ENCODE data around the gene RGCC.

RGCC gene

DNA sequence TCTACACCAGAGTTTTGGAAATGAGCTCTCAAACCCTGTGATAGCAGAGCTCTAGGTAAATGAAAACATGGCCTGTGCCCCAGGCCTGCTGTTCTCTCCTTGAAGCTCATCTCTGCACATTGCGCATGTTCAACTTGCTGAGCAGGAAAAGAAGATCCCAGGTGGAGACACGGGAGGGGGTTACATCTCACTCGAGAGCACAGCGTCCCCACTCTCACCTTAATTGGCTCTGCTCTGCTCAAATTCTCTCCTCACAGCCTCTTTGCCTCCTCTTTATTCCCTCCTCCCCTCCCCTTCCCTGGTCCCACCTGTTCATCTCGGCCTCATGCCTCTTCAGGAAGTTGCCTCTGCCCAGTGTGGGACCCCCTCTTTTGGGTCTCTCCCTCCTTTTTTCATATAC is 44.7 kb downstream of the RGCC start:
- H3K4me3 ChIP-seq (ENCODE audit: low read depth, low read length): no peak overlapping the region
- TF ChIP-seq ZBTB1 (tag by site-specific recombination; IDR thresholded peaks at IDR 0.05): no peak
- no peak for TF ChIP-seq ZNF214 (tag by site-specific recombination; IDR thresholded peaks at IDR 0.05; ENCODE audit: borderline replicate concordance)
- no peak for TF ChIP-seq ZFP3 (tag by site-specific recombination; IDR thresholded peaks at IDR 0.05; ENCODE audit: low read depth)
- TF ChIP-seq ZNF548 (tag by site-specific recombination; IDR thresholded peaks at IDR 0.05): no peak
- no peak for TF ChIP-seq ZNF394 (tag by site-specific recombination; IDR thresholded peaks at IDR 0.05; ENCODE audit: borderline replicate concordance)
- no peak for TF ChIP-seq ZNF138 (tag by site-specific recombination; IDR thresholded peaks at IDR 0.05; ENCODE audit: borderline replicate concordance)
- no peaks in the 10 kb centered on the region for H3K9me3 ChIP-seq (ENCODE audit: control insufficient read depth, insufficient read depth, low read depth, low read length)
- POLR2A ChIA-PET: no interaction called here
- H3K27ac ChIP-seq (ENCODE audit: extremely low read depth, low read depth, low read length): no peak overlapping the region
- CTCF ChIA-PET: no interaction called here
- no peaks in the 10 kb centered on the region for H3K4me1 ChIP-seq (ENCODE audit: control insufficient read depth, insufficient read depth, low read length)
- H3K36me3 ChIP-seq (ENCODE audit: control insufficient read depth in 2 of 2, insufficient read depth in 1 of 2, low read length in 2 of 2): no peaks in the 10 kb centered on the region

DNA sequence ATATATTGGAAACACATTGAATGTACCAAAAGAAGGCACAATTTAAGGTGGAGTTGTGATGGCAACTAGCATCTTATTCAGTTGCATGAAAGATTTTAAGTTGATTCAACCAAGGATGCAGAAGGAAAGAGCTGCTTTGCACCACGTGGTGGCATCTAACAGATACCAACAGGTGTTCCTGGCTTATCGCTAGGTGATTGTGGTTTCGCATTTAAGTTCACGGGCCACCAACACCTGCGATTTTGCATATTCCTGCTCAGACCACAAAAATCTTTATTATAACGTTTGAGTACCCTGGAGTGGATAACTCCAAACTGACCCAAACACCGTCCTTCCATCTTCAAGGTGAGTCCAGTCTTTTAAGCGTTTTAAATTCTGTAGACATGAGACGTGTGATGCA is 45.3 kb downstream of the RGCC start:
- Histone ChIP-seq H3K4me1 (ENCODE audit: control insufficient read depth, insufficient read depth, low read length) (no peaks in the 10 kb centered on the region), H3K36me3 (ENCODE audit: control insufficient read depth in 2 of 2, insufficient read depth in 1 of 2, low read length in 2 of 2) (no peaks in the 10 kb centered on the region), H3K9me3 (ENCODE audit: control insufficient read depth, insufficient read depth, low read depth, low read length) (no peaks in the 10 kb centered on the region), H3K27ac (ENCODE audit: extremely low read depth, low read depth, low read length) (no peak overlapping the region), H3K4me3 (ENCODE audit: low read depth, low read length) (no peak overlapping the region)
- TF ChIP-seq GLI4 (tag by site-specific recombination; IDR thresholded peaks at IDR 0.05) (no peak), ZNF292 (tag by site-specific recombination; IDR thresholded peaks at IDR 0.05; ENCODE audit: borderline replicate concordance, low read depth) (no peak), HOXD13 (CRISPR knock-in tag; IDR thresholded peaks at IDR 0.05; ENCODE audit: borderline replicate concordance) (no peak), ZBTB20 (tag by site-specific recombination; IDR thresholded peaks at IDR 0.05) (no peak), ZNF785 (tag by site-specific recombination; IDR thresholded peaks at IDR 0.05) (no peak), ZNF843 (tag by site-specific recombination; IDR thresholded peaks at IDR 0.05) (no peak), ZNF433 (tag by site-specific recombination; IDR thresholded peaks at IDR 0.05; ENCODE audit: low read depth) (no peak), ZIC2 (tag by site-specific recombination; IDR thresholded peaks at IDR 0.05) (no peak), OVOL3 (tag by site-specific recombination; IDR thresholded peaks at IDR 0.05) (no peak), ZNF19 (tag by site-specific recombination; IDR thresholded peaks at IDR 0.05; ENCODE audit: low read depth) (no peak)
- TF ChIP-seq, protein P1, sequence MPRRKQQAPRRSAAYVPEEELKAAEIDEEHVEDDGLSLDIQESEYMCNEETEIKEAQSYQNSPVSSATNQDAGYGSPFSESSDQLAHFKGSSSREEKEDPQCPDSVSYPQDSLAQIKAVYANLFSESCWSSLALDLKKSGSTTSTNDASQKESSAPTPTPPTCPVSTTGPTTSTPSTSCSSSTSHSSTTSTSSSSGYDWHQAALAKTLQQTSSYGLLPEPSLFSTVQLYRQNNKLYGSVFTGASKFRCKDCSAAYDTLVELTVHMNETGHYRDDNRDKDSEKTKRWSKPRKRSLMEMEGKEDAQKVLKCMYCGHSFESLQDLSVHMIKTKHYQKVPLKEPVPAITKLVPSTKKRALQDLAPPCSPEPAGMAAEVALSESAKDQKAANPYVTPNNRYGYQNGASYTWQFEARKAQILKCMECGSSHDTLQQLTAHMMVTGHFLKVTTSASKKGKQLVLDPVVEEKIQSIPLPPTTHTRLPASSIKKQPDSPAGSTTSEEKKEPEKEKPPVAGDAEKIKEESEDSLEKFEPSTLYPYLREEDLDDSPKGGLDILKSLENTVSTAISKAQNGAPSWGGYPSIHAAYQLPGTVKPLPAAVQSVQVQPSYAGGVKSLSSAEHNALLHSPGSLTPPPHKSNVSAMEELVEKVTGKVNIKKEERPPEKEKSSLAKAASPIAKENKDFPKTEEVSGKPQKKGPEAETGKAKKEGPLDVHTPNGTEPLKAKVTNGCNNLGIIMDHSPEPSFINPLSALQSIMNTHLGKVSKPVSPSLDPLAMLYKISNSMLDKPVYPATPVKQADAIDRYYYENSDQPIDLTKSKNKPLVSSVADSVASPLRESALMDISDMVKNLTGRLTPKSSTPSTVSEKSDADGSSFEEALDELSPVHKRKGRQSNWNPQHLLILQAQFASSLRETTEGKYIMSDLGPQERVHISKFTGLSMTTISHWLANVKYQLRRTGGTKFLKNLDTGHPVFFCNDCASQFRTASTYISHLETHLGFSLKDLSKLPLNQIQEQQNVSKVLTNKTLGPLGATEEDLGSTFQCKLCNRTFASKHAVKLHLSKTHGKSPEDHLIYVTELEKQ (tag by site-specific recombination; IDR thresholded peaks at IDR 0.05; ENCODE audit: borderline replicate concordance): no peak
- ChIA-PET POLR2A (no interaction called here), CTCF (no interaction called here)

DNA sequence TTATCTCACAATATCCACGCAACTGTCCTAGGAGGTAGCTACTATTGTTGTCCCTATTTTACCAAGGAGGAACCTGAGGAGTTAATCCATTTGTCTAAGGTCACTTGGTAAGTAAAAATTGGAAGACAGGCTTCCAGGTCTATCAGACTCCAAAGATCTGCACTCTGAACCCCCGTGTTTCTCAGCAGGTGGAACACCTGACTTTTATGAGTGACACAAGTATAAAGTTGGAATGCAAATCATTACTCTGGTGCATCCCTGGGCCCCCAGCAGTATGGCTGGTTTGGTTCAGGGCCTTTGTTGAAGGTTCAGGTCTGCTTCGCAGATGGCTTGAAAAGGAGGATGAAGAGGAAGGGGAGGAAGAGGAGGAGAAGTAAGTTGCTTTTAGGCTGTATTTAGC is 46.0 kb downstream of the RGCC start:
- Histone ChIP-seq H3K27ac (ENCODE audit: extremely low read depth, low read depth, low read length) (no peak overlapping the region), H3K4me1 (ENCODE audit: control insufficient read depth, insufficient read depth, low read length) (no peaks in the 10 kb centered on the region), H3K36me3 (ENCODE audit: control insufficient read depth in 2 of 2, insufficient read depth in 1 of 2, low read length in 2 of 2) (no peaks in the 10 kb centered on the region), H3K9me3 (ENCODE audit: control insufficient read depth, insufficient read depth, low read depth, low read length) (no peaks in the 10 kb centered on the region), H3K4me3 (ENCODE audit: low read depth, low read length) (no peak overlapping the region)
- POLR2A ChIA-PET: no interaction called here
- CTCF ChIA-PET: no interaction called here
- TF ChIP-seq ZNF121 (tag by site-specific recombination; IDR thresholded peaks at IDR 0.05): no peak
- no peak for TF ChIP-seq ZNF114 (tag by site-specific recombination; IDR thresholded peaks at IDR 0.05)
- TF ChIP-seq ZNF133 (tag by site-specific recombination; IDR thresholded peaks at IDR 0.05): no peak
- TF ChIP-seq ZNF677 (tag by site-specific recombination; IDR thresholded peaks at IDR 0.05): no peak
- no peak for TF ChIP-seq ZNF555 (tag by site-specific recombination; conservative IDR thresholded peaks at IDR 0.05)
- TF ChIP-seq, protein P2, sequence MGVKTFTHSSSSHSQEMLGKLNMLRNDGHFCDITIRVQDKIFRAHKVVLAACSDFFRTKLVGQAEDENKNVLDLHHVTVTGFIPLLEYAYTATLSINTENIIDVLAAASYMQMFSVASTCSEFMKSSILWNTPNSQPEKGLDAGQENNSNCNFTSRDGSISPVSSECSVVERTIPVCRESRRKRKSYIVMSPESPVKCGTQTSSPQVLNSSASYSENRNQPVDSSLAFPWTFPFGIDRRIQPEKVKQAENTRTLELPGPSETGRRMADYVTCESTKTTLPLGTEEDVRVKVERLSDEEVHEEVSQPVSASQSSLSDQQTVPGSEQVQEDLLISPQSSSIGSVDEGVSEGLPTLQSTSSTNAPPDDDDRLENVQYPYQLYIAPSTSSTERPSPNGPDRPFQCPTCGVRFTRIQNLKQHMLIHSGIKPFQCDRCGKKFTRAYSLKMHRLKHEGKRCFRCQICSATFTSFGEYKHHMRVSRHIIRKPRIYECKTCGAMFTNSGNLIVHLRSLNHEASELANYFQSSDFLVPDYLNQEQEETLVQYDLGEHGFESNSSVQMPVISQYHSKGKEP (tag by site-specific recombination; IDR thresholded peaks at IDR 0.05): no peak
- TF ChIP-seq, protein P3, sequence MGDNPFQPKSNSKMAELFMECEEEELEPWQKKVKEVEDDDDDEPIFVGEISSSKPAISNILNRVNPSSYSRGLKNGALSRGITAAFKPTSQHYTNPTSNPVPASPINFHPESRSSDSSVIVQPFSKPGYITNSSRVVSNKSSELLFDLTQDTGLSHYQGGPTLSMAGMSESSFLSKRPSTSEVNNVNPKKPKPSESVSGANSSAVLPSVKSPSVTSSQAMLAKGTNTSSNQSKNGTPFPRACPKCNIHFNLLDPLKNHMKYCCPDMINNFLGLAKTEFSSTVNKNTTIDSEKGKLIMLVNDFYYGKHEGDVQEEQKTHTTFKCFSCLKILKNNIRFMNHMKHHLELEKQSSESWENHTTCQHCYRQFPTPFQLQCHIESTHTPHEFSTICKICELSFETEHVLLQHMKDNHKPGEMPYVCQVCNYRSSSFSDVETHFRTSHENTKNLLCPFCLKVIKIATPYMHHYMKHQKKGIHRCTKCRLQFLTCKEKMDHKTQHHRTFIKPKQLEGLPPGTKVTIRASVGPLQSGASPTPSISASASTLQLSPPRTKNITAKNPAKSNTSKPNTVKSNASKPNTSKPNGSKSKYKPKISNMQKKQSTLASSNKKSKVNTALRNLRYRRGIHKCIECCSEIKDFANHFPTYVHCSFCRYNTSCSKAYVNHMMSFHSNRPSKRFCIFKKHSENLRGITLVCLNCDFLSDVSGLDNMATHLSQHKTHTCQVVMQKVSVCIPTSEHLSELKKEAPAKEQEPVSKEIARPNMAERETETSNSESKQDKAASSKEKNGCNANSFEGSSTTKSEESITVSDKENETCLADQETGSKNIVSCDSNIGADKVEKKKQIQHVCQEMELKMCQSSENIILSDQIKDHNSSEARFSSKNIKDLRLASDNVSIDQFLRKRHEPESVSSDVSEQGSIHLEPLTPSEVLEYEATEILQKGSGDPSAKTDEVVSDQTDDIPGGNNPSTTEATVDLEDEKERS (tag by site-specific recombination; IDR thresholded peaks at IDR 0.05): no peak
- TF ChIP-seq ZNF521 (tag by site-specific recombination; IDR thresholded peaks at IDR 0.05): no peak
- TF ChIP-seq KLF7 (tag by site-specific recombination; IDR thresholded peaks at IDR 0.05; ENCODE audit: borderline replicate concordance): no peak
- no peak for TF ChIP-seq ZNF202 (tag by site-specific recombination; IDR thresholded peaks at IDR 0.05; ENCODE audit: borderline replicate concordance)

Data from HEK293 (cell line).